GM12878 (cell line): ENCODE results near the gene NFASC. TPM values are rescaled to one million over a fixed set of nuclear protein-coding genes. Genes with fewer than 3 reads are reported as not detected.

Experiments
- ATAC-seq: fragments of 200-7000 bp; cut with Tn5 transposase; 3 replicates; pipeline ENCODE4 v1.9.1; 2020; ENCODE audit warnings: mild to moderate bottlenecking, moderate library complexity
- BruUV-seq: library from RNA; stranded (reverse); fragments of 400-500 nt; replicated peaks from 2 replicates; lab custom pipeline; 2021; lab: Mats Ljungman, UMichigan
- CTCF ChIA-PET: fragments of 300-600 bp; sonication (Branson Sonifier 250); formaldehyde crosslinking; extraction: SDS; loops from one replicate; lab custom pipeline; 2021; ENCODE audit warnings: inconsistent platforms; lab: Yijun Ruan, JAX
- POLR2A ChIA-PET: fragments of 350-600 bp; formaldehyde crosslinking; extraction: SDS; loops from one replicate; lab custom pipeline; 2021; ENCODE audit warnings: inconsistent platforms; lab: Charles Lee
- RAD21 ChIA-PET: fragments of 300-600 bp; sonication (Branson Sonifier 250); formaldehyde crosslinking; loops from one replicate; lab custom pipeline; 2023; ENCODE audit warnings: antibody characterized with exemption; ENCODE audit not compliant: unreplicated experiment; lab: Charles Lee
- SMC1A ChIA-PET: fragments of 300-600 bp; sonication (Branson Sonifier 250); formaldehyde crosslinking; loops from one replicate; lab custom pipeline; 2023; ENCODE audit not compliant: unreplicated experiment, uncharacterized antibody; lab: Charles Lee
- DNase-seq: peaks from one replicate; pipeline ENCODE4 v3.0.0-alpha.2; 2011; ENCODE audit warnings: low read depth, low spot score
- FAIRE-seq: peaks from 3 replicates; lab custom pipeline; 2011; peaks lifted over from hg19 to GRCh38; lab: Jason Lieb, UNC
- H2AFZ ChIP-seq: 2 replicates; pipeline ENCODE4 v1.6.0; 2011; ENCODE audit warnings: low read depth, low read length, control low read depth; ENCODE audit not compliant: control insufficient read depth
- H3K27ac ChIP-seq: 2 replicates; pipeline ENCODE4 v1.5.1; 2011; ENCODE audit warnings: control low read depth; ENCODE audit not compliant: control insufficient read depth, insufficient read depth
- H3K27me3 ChIP-seq, 2 experiments: replicated peaks in 1 of 2; 2 replicates each; pipeline versions ENCODE4 v1.6.0 to v1.6.1; 2011; ENCODE audit warnings: low read length in 1 of 2; ENCODE audit not compliant: control insufficient read depth in 2 of 2, insufficient read depth in 2 of 2
- H3K36me3 ChIP-seq, 2 experiments: 2 replicates each; pipeline ENCODE4 v1.5.1; 2011; ENCODE audit warnings: low read length in 1 of 2; ENCODE audit not compliant: control insufficient read depth in 2 of 2, insufficient read depth in 2 of 2
- H3K4me1 ChIP-seq: 2 replicates; pipeline ENCODE4 v1.6.1; 2011; ENCODE audit warnings: mild to moderate bottlenecking, low read length, moderate library complexity, mixed read lengths; ENCODE audit not compliant: control insufficient read depth, insufficient read depth
- H3K4me2 ChIP-seq: 2 replicates; pipeline ENCODE4 v1.6.0; 2011; ENCODE audit warnings: control low read depth; ENCODE audit not compliant: control insufficient read depth, insufficient read depth
- H3K4me3 ChIP-seq: fragments of 200-600 bp; sonication (generic); 2 replicates; pipeline ENCODE4 v1.5.1; 2016
- H3K79me2 ChIP-seq: 2 replicates; pipeline ENCODE4 v1.6.0; 2011; ENCODE audit warnings: low read length; ENCODE audit not compliant: control insufficient read depth, insufficient read depth
- H3K9ac ChIP-seq: 2 replicates; pipeline ENCODE4 v1.8.0; 2011; ENCODE audit warnings: low read length, control low read depth, mixed read lengths; ENCODE audit not compliant: control insufficient read depth, insufficient read depth
- H3K9me3 ChIP-seq: replicated peaks from 3 replicates; pipeline ENCODE4 v1.5.1; 2011; ENCODE audit warnings: mild to moderate bottlenecking, low read length; ENCODE audit not compliant: control insufficient read depth, insufficient read depth
- H4K20me1 ChIP-seq: 2 replicates; pipeline ENCODE4 v1.6.0; 2011; ENCODE audit not compliant: control insufficient read depth, insufficient read depth
- CBFB ChIP-seq: IDR thresholded peaks from 2 replicates; pipeline ENCODE4 v1.6.1; 2016; ENCODE audit warnings: antibody characterized with exemption, low read depth
- CHD4 ChIP-seq: fragments of 200-600 bp; sonication (generic); IDR thresholded peaks from 2 replicates; pipeline ENCODE4 v1.6.1; 2016; ENCODE audit warnings: mild to moderate bottlenecking
- CREB1 ChIP-seq: IDR thresholded peaks from 2 replicates; pipeline ENCODE4 v1.6.1; 2012; ENCODE audit warnings: low read depth, mild to moderate bottlenecking, inconsistent platforms
- EZH2 ChIP-seq: IDR thresholded peaks from 2 replicates; pipeline ENCODE4 v1.6.1; 2012; ENCODE audit warnings: low read depth, mild to moderate bottlenecking, control low read depth, inconsistent platforms, low read length, borderline replicate concordance; ENCODE audit not compliant: control insufficient read depth
- FOS ChIP-seq: IDR thresholded peaks from 3 replicates; pipeline ENCODE4 v1.6.1; 2011; ENCODE audit warnings: borderline replicate concordance; ENCODE audit not compliant: insufficient read length; ENCODE audit errors: extremely low read depth
- NR2C2 ChIP-seq: IDR thresholded peaks from 2 replicates; pipeline ENCODE4 v1.6.1; 2011; ENCODE audit warnings: borderline replicate concordance, low read depth; ENCODE audit not compliant: control insufficient read depth, insufficient read length
- NRF1 ChIP-seq: conservative IDR thresholded peaks from 2 replicates; pipeline ENCODE4 v1.6.1; 2011; ENCODE audit warnings: mild to moderate bottlenecking, low read depth, low read length, improper control_type of control experiment
- POLR2A ChIP-seq: IDR thresholded peaks from 2 replicates; pipeline ENCODE4 v1.6.1; 2011; ENCODE audit warnings: low read depth, mild to moderate bottlenecking, low read length
- POU2F2 ChIP-seq: IDR thresholded peaks from 3 replicates; pipeline ENCODE4 v1.6.1; 2011; ENCODE audit warnings: low read depth, mild to moderate bottlenecking, low read length, borderline replicate concordance
- RB1 ChIP-seq: fragments of 450-650 bp; formaldehyde crosslinking; IDR thresholded peaks from 2 replicates; pipeline ENCODE4 v1.6.1; 2017; ENCODE audit warnings: mild to moderate bottlenecking, borderline replicate concordance
- TCF3 ChIP-seq: IDR thresholded peaks from 2 replicates; pipeline ENCODE4 v1.6.1; 2012; ENCODE audit warnings: low read depth, mild to moderate bottlenecking, low read length, borderline replicate concordance; ENCODE audit not compliant: insufficient read depth
- YY1 ChIP-seq: IDR thresholded peaks from 2 replicates; pipeline ENCODE4 v1.6.1; 2011; ENCODE audit warnings: low read depth, mild to moderate bottlenecking, low read length
- ZNF622 ChIP-seq: fragments of 450-650 bp; IDR thresholded peaks from 2 replicates; pipeline ENCODE4 v1.6.1; 2017; ENCODE audit warnings: mild to moderate bottlenecking, inconsistent platforms
- ZSCAN29 ChIP-seq: fragments of 450-650 bp; IDR thresholded peaks from 2 replicates; pipeline ENCODE4 v1.6.1; 2017; ENCODE audit warnings: mild to moderate bottlenecking, moderate library complexity
- WGBS: methylation state at CpG from one replicate; pipeline ENCODE4 v1.1.6; 2016; ENCODE audit warnings: low lambda C conversion rate; ENCODE audit not compliant: insufficient replicate concordance, insufficient coverage; ENCODE audit errors: missing lambda C conversion rate; 5-methylcytosine and 5-hydroxymethylcytosine counted together
- in situ Hi-C: fragments of 300-500 bp; cut with MboI; formaldehyde crosslinking; loops from 9 replicates; pipeline ENCODE4 v1.14.3; 2018; ENCODE audit warnings: mixed read lengths
- intact Hi-C: fragments of 100-400 bp; cut with micrococcal nuclease; formaldehyde crosslinking; loops from one replicate; pipeline ENCODE4 v1.14.2; 2022; ENCODE audit not compliant: unreplicated experiment
- polyA plus RNA-seq, 11 experiments: library from polyadenylated mRNA; depleted of rRNA in 4 of 11; unstranded in 6 of 11; stranded (reverse) in 5 of 11; fragments of >200 nt; fragmentation: Nextera tagmentation in 4 of 11; fragmentation: Illumina TruSeq in 1 of 11; extraction: Ambion mirVana in 4 of 11; extraction: Trizol in 1 of 11; gene quantifications; 1 replicate in 1 of 11; 2 replicates in 10 of 11; pipeline versions ENCODE4 v1.2.1 to v1.2.3, GENCODE V29; 2011 to 2016; ENCODE audit warnings: inconsistent platforms in 2 of 11, missing spikeins in 2 of 11, low read depth in 1 of 11
- total RNA-seq, 4 experiments: library from RNA; depleted of rRNA in 3 of 4; stranded (reverse); fragments of >200 nt in 3 of 4; fragmentation: Illumina TruSeq in 1 of 4; extraction: Trizol in 1 of 4; gene quantifications; 2 replicates each; pipeline versions ENCODE4 v1.2.1 to v1.2.3, GENCODE V29; 2013 to 2021
- TF ChIP-seq, protein P1 (sequence below): IDR thresholded peaks from 2 replicates; pipeline ENCODE4 v1.6.1; 2011; ENCODE audit warnings: mild to moderate bottlenecking, low read depth, low read length, moderate library complexity; ENCODE audit not compliant: insufficient replicate concordance
- TF ChIP-seq, protein P2 (sequence below): fragments of 450-650 bp; IDR thresholded peaks from 2 replicates; pipeline ENCODE4 v1.6.1; 2014; ENCODE audit warnings: mild to moderate bottlenecking

Gene NFASC
- total and polyA plus RNA-seq, 10 of the 15 experiments (the other 5 are each of a cell fraction or from before 2014, with no cell fraction given) = 0.04 to 0.31 (median 0.12) TPM; not detected in 4

- Histone ChIP-seq H3K27me3 (no peaks in the 10 kb centered on the region; a peak in 2 of 4 replicates), H3K79me2 (no peaks in the 10 kb centered on the region), H4K20me1 (no peaks in the 10 kb centered on the region), H3K9me3 (no peaks in the 10 kb centered on the region), H3K36me3 (no peaks in the 10 kb centered on the region), H2AFZ (no peak overlapping the region), H3K27ac (no peak overlapping the region), H3K4me3 (no peak overlapping the region), H3K4me2 (no peak overlapping the region), H3K9ac (no peak overlapping the region), H3K4me1 (no peaks in the 10 kb centered on the region)
- TF ChIP-seq ZSCAN29 = no peak
- TF ChIP-seq, protein P1, sequence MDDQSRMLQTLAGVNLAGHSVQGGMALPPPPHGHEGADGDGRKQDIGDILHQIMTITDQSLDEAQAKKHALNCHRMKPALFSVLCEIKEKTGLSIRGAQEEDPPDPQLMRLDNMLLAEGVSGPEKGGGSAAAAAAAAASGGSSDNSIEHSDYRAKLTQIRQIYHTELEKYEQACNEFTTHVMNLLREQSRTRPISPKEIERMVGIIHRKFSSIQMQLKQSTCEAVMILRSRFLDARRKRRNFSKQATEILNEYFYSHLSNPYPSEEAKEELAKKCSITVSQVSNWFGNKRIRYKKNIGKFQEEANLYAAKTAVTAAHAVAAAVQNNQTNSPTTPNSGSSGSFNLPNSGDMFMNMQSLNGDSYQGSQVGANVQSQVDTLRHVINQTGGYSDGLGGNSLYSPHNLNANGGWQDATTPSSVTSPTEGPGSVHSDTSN = no peak
- TF ChIP-seq CREB1 = no peak
- ChIA-PET RAD21 (no interaction called here), SMC1A (interaction anchor here (0.8 to 1.2 kb wide), 2 partner anchors 9 to 63 kb away, joined by 3 read pairs; no protein-coding TSS in a partner anchor), CTCF (interaction anchor here (1.1 to 5.5 kb wide), 3 partner anchors 9 to 89 kb away, joined by 3 to 35 read pairs (median 4); no protein-coding TSS in a partner anchor), POLR2A (no interaction called here)
- in situ Hi-C loops (no loop called here), intact Hi-C loops (no loop called here)
- 18% methylated on average over 11 of the region's 11 CpGs for WGBS
- FAIRE-seq (no peak), ATAC-seq (no peak), DNase-seq (no peak)
- BruUV-seq = no TSS peak
Observed at GRCh38 chr1:205052690-205053089, 182.0 kb downstream of the NFASC start.

DNA sequence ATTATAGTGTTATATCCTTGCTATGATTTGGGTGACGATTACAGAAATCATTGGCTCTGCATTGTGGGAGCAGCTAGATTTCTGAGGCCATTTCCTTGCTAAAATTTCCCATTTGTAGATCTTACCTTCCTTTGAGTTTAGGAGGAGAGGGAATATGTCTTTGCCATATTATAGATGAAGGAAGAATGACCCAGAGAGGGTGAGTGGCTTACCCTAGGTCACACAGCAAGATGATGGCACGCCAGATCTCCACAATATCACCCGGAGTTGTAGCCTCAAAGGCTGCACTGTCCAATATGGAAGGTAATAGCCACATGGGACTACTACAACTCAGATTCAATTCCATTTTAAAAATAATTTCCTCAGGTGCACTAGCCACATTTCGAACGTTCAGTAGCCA lies 182.6 kb downstream of the NFASC start:
- SMC1A ChIA-PET = interaction anchor here (0.8 kb wide), 1 partner anchor 8 kb away, joined by 3 read pairs; no protein-coding TSS in a partner anchor
- H3K79me2 ChIP-seq = no peaks in the 10 kb centered on the region
- in situ Hi-C loops (no loop called here), intact Hi-C loops (no loop called here)
- H3K9ac ChIP-seq = no peak overlapping the region
- POLR2A ChIA-PET = interaction anchor here (0.5 kb wide), 1 partner anchor 231 kb away, joined by 3 read pairs; no protein-coding TSS in a partner anchor
- H3K27ac ChIP-seq = no peak overlapping the region
- ATAC-seq = no peak
- H4K20me1 ChIP-seq = no peaks in the 10 kb centered on the region
- no peak overlapping the region for H3K4me2 ChIP-seq
- RAD21 ChIA-PET = no interaction called here
- 14% methylated on average over 5 of the region's 5 CpGs for WGBS
- BruUV-seq = no TSS peak
- H3K4me1 ChIP-seq = no peaks in the 10 kb centered on the region
- no peak for DNase-seq
- H3K36me3 ChIP-seq = no peaks in the 10 kb centered on the region
- FAIRE-seq = no peak
- CTCF ChIA-PET = interaction anchor here (1.1 to 5.5 kb wide), 2 partner anchors 8 to 22 kb away, joined by 3 to 35 read pairs; no protein-coding TSS in a partner anchor
- no peaks in the 10 kb centered on the region; a peak in 2 of 4 replicates for H3K27me3 ChIP-seq
- H3K9me3 ChIP-seq = no peaks in the 10 kb centered on the region
- H3K4me3 ChIP-seq = no peak overlapping the region
- TF ChIP-seq, protein P2, sequence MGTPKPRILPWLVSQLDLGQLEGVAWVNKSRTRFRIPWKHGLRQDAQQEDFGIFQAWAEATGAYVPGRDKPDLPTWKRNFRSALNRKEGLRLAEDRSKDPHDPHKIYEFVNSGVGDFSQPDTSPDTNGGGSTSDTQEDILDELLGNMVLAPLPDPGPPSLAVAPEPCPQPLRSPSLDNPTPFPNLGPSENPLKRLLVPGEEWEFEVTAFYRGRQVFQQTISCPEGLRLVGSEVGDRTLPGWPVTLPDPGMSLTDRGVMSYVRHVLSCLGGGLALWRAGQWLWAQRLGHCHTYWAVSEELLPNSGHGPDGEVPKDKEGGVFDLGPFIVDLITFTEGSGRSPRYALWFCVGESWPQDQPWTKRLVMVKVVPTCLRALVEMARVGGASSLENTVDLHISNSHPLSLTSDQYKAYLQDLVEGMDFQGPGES = no peak
- TF ChIP-seq POLR2A (no peak), EZH2 (no peak), POU2F2 (no peak), RB1 (no peak), TCF3 (no peak), CHD4 (no peak), FOS (no peak), NRF1 (no peak), NR2C2 (no peak), ZNF622 (no peak), CBFB (no peak), YY1 (no peak)
- TF ChIP-seq, all 136 proteins: peak for 0
- H2AFZ ChIP-seq = no peak overlapping the region
